Measurements from ENCODE around the gene FBP1.

Gene FBP1

GRCh38 chr9:94655739-94656138 is 16.4 kb upstream of the FBP1 start:
- peak; percentile 1 for DNase-seq

GRCh38 chr9:94654165-94654894 is 15.0 kb upstream of the FBP1 start:
- DNase-seq, result no peak

GRCh38 chr9:94650949-94651348 is 11.6 kb upstream of the FBP1 start:
- no peak for DNase-seq

- peak; percentile 2 for DNase-seq
Observed at GRCh38 chr9:94649100-94649819, 9.9 kb upstream of the FBP1 start.

GRCh38 chr9:94648185-94648584 is 8.9 kb upstream of the FBP1 start:
- DNase-seq, result no peak

- no peak for DNase-seq
Observed at GRCh38 chr9:94645901-94646300, 6.6 kb upstream of the FBP1 start.

- no peak for DNase-seq
Observed at GRCh38 chr9:94644543-94644942, 5.2 kb upstream of the FBP1 start.

- no peak for DNase-seq
Observed at GRCh38 chr9:94643741-94644140, 4.4 kb upstream of the FBP1 start.

- no peak for DNase-seq
Observed at GRCh38 chr9:94643176-94643575, 3.9 kb upstream of the FBP1 start.

GRCh38 chr9:94642501-94642900 is 3.2 kb upstream of the FBP1 start:
- DNase-seq, result no peak

- DNase-seq, result no peak
Observed at GRCh38 chr9:94639999-94640376, 670 bp upstream of the FBP1 start.

- DNase-seq, result no peak
Observed at GRCh38 chr9:94638335-94639060, 820 bp downstream of the FBP1 start.

GRCh38 chr9:94632737-94633136 is 6.6 kb downstream of the FBP1 start:
- DNase-seq, result no peak

- DNase-seq, result no peak
Observed at GRCh38 chr9:94631599-94631998, 7.7 kb downstream of the FBP1 start.

GRCh38 chr9:94630833-94631232 is 8.5 kb downstream of the FBP1 start:
- no peak for DNase-seq

GRCh38 chr9:94630281-94630680 is 9.0 kb downstream of the FBP1 start:
- no peak for DNase-seq

- DNase-seq, result no peak
Observed at GRCh38 chr9:94627287-94627686, 12.0 kb downstream of the FBP1 start.

GRCh38 chr9:94625835-94626234 is 13.5 kb downstream of the FBP1 start:
- DNase-seq, result no peak

- no peak for DNase-seq
Observed at GRCh38 chr9:94624629-94625028, 14.7 kb downstream of the FBP1 start.

- DNase-seq, result no peak
Observed at GRCh38 chr9:94623253-94623652, 16.1 kb downstream of the FBP1 start.

- DNase-seq, result no peak
Observed at GRCh38 chr9:94622087-94622800, 17.1 kb downstream of the FBP1 start.

GRCh38 chr9:94619026-94619425 is 20.3 kb downstream of the FBP1 start:
- DNase-seq, result no peak

GRCh38 chr9:94613003-94613402 is 26.3 kb downstream of the FBP1 start:
- no peak for DNase-seq
